Keratinocyte (primary cell): ENCODE measurements around the gene GALNT14. TPM values are rescaled to one million over a fixed set of nuclear protein-coding genes. Genes with fewer than 3 reads are reported as not detected.

Experiments
- DNase-seq: peaks from one replicate; pipeline ENCODE4 v3.0.0-alpha.2; 2011; ENCODE audit warnings: low read depth, missing footprints, low spot score
- FAIRE-seq: peaks from 2 replicates; lab custom pipeline; 2011; peaks lifted over from hg19 to GRCh38; lab: Jason Lieb, UNC
- H2AFZ ChIP-seq: 2 replicates; pipeline ENCODE4 v1.6.0; 2012; ENCODE audit warnings: low read length, control low read depth, inconsistent platforms; ENCODE audit not compliant: control insufficient read depth
- H3K27ac ChIP-seq: 2 replicates; pipeline ENCODE4 v1.5.1; 2011; ENCODE audit warnings: low read length; ENCODE audit not compliant: control insufficient read depth, insufficient read depth
- H3K27me3 ChIP-seq: 3 replicates; pipeline ENCODE4 v1.6.0; 2011; ENCODE audit warnings: low read length; ENCODE audit not compliant: control insufficient read depth, insufficient read depth; ENCODE audit errors: extremely low read depth
- H3K36me3 ChIP-seq, 2 experiments: 2 replicates in 1 of 2; 3 replicates in 1 of 2; pipeline ENCODE4 v1.5.1; 2011; ENCODE audit warnings: low read length in 2 of 2, mild to moderate bottlenecking in 1 of 2; ENCODE audit not compliant: control insufficient read depth in 2 of 2, insufficient read depth in 2 of 2; ENCODE audit errors: extremely low read depth in 1 of 2
- H3K4me1 ChIP-seq: 3 replicates; pipeline ENCODE4 v1.5.1; 2011; ENCODE audit warnings: low read length; ENCODE audit not compliant: control insufficient read depth, insufficient read depth; ENCODE audit errors: extremely low read depth
- H3K4me2 ChIP-seq: 3 replicates; pipeline ENCODE4 v1.6.0; 2011; ENCODE audit warnings: low read depth, low read length; ENCODE audit not compliant: control insufficient read depth, insufficient read depth; ENCODE audit errors: extremely low read depth
- H3K4me3 ChIP-seq, 3 experiments: fragments of 200-600 bp in 1 of 3; sonication (generic) in 1 of 3; 2 replicates in 2 of 3; 3 replicates in 1 of 3; pipeline ENCODE4 v1.5.1; 2011 to 2016; ENCODE audit warnings: low read length in 3 of 3, mild to moderate bottlenecking in 3 of 3, control low read depth in 2 of 3, inconsistent platforms in 1 of 3, low read depth in 1 of 3, mixed read lengths in 1 of 3, mixed run types in 1 of 3, moderate library complexity in 1 of 3; ENCODE audit not compliant: control insufficient read depth in 2 of 3, insufficient read depth in 2 of 3; ENCODE audit errors: extremely low read depth in 1 of 3
- H3K79me2 ChIP-seq: 2 replicates; pipeline ENCODE4 v1.6.0; 2012; ENCODE audit warnings: low read length; ENCODE audit not compliant: control insufficient read depth, insufficient read depth
- H3K9ac ChIP-seq: 3 replicates; pipeline ENCODE4 v1.6.0; 2011; ENCODE audit warnings: low read length; ENCODE audit not compliant: control insufficient read depth, insufficient read depth; ENCODE audit errors: extremely low read depth
- H3K9me1 ChIP-seq: 3 replicates; pipeline ENCODE4 v1.6.0; 2011; ENCODE audit warnings: low read length; ENCODE audit not compliant: control insufficient read depth, insufficient read depth; ENCODE audit errors: extremely low read depth
- H3K9me3 ChIP-seq: 2 replicates; pipeline ENCODE4 v1.5.1; 2012; ENCODE audit warnings: low read depth, low read length; ENCODE audit not compliant: control insufficient read depth
- H4K20me1 ChIP-seq: 3 replicates; pipeline ENCODE4 v1.6.0; 2011; ENCODE audit warnings: low read length; ENCODE audit not compliant: control insufficient read depth, insufficient read depth; ENCODE audit errors: extremely low read depth
- CTCF ChIP-seq, 3 experiments: IDR thresholded peaks in 1 of 3; conservative IDR thresholded peaks in 1 of 3; optimal IDR thresholded peaks in 1 of 3; 2 replicates in 2 of 3; 3 replicates in 1 of 3; pipeline versions ENCODE3 to v1.5.1; 2011; ENCODE audit warnings: low read length in 3 of 3, mild to moderate bottlenecking in 3 of 3, moderate library complexity in 2 of 3, control low read depth in 1 of 3, inconsistent platforms in 1 of 3; ENCODE audit not compliant: insufficient read depth in 2 of 3; ENCODE audit errors: extremely low read depth in 1 of 3
- EZH2 ChIP-seq: IDR thresholded peaks from one replicate; pipeline ENCODE4 v1.6.1; 2012; ENCODE audit warnings: inconsistent platforms, mild to moderate bottlenecking, low read length, moderate library complexity
- dilution Hi-C: fragments of 300-500 bp; cut with MboI; formaldehyde crosslinking; loops from one replicate; pipeline ENCODE4 v1.7.0; 2020; ENCODE audit warnings: low sequenced_read_pairs; ENCODE audit not compliant: extremely low pct_ligation_motif_present
- polyA plus RNA-seq, 5 experiments: library from polyadenylated mRNA; depleted of rRNA in 3 of 5; stranded (reverse) in 3 of 5; stranded (forward) in 1 of 5; unstranded in 1 of 5; fragments of >200 nt; gene quantifications; 1 replicate in 1 of 5; 2 replicates in 3 of 5; 3 replicates in 1 of 5; pipeline versions ENCODE4 v1.2.1 to v1.2.3, GENCODE V29; 2011 to 2012; ENCODE audit warnings: missing spikeins in 2 of 5, low read depth in 1 of 5, low replicate concordance in 1 of 5

GALNT14 gene
- polyA plus RNA-seq, 1 donor (not counting 4 experiments of a cell fraction or from before 2014, with no cell fraction given) = 27.4 TPM

GRCh38 chr2:31109633-31110192, 28.5 kb downstream of the GALNT14 start:
- H3K4me2 ChIP-seq = no peak overlapping the region
- H3K79me2 ChIP-seq = peaks cover 16% of the 10 kb centered on the region
- no peak overlapping the region for H3K9ac ChIP-seq
- H3K27me3 ChIP-seq = no peaks in the 10 kb centered on the region
- dilution Hi-C loops = no loop called here
- peaks cover 7% of the 10 kb centered on the region for H4K20me1 ChIP-seq
- no peak overlapping the region for H2AFZ ChIP-seq
- DNase-seq (no peak), FAIRE-seq (no peak)
- no peak overlapping the region for H3K27ac ChIP-seq
- H3K4me1 ChIP-seq = peaks cover 16% of the 10 kb centered on the region
- H3K4me3 ChIP-seq = no peak overlapping the region
- H3K9me3 ChIP-seq = no peaks in the 10 kb centered on the region
- H3K36me3 ChIP-seq = no peaks in the 10 kb centered on the region
- H3K9me1 ChIP-seq = no peaks in the 10 kb centered on the region
- no peak for TF ChIP-seq CTCF (optimal IDR thresholded peaks at IDR 0.05 in 1 of 3, IDR thresholded peaks at IDR 0.05 in 1 of 3, conservative IDR thresholded peaks at IDR 0.05 in 1 of 3; ENCODE audit: extremely low read depth in 1 of 3, insufficient read depth in 2 of 3, low read length in 3 of 3)
- no peak for TF ChIP-seq EZH2

- no peaks in the 10 kb centered on the region for H3K9me3 ChIP-seq
- no peaks in the 10 kb centered on the region for H3K36me3 ChIP-seq
- no peaks in the 10 kb centered on the region for H3K27me3 ChIP-seq
- no peak overlapping the region for H3K4me3 ChIP-seq
- H3K9ac ChIP-seq = no peak overlapping the region
- DNase-seq = no peak
- peaks cover 16% of the 10 kb centered on the region for H3K4me1 ChIP-seq
- H2AFZ ChIP-seq = no peak overlapping the region
- TF ChIP-seq EZH2 = no peak
- no peak for TF ChIP-seq CTCF (optimal IDR thresholded peaks at IDR 0.05 in 1 of 3, IDR thresholded peaks at IDR 0.05 in 1 of 3, conservative IDR thresholded peaks at IDR 0.05 in 1 of 3; ENCODE audit: extremely low read depth in 1 of 3, insufficient read depth in 2 of 3, low read length in 3 of 3)
- H4K20me1 ChIP-seq = peaks cover 7% of the 10 kb centered on the region
- H3K79me2 ChIP-seq = peaks cover 16% of the 10 kb centered on the region
- no peak overlapping the region for H3K4me2 ChIP-seq
- dilution Hi-C loops = no loop called here
- FAIRE-seq = peak; percentile 90
- no peak overlapping the region for H3K27ac ChIP-seq
- no peaks in the 10 kb centered on the region for H3K9me1 ChIP-seq
Measured at GRCh38 chr2:31108561-31109286, 29.5 kb downstream of the GALNT14 start.
